Inferior parietal cortex (tissue), 1 donor: ENCODE data around the gene SRPK2.
"Not testable (repeated sequence)": the region's sequence is repeated elsewhere in the genome, so short reads cannot be mapped to it uniquely, and the experiment has no call there.

Source experiments
- DNase-seq: peaks from one replicate; pipeline ENCODE4 v3.0.0-alpha.2; 2016; ENCODE audit errors: extremely low spot score

Gene SRPK2

DNA sequence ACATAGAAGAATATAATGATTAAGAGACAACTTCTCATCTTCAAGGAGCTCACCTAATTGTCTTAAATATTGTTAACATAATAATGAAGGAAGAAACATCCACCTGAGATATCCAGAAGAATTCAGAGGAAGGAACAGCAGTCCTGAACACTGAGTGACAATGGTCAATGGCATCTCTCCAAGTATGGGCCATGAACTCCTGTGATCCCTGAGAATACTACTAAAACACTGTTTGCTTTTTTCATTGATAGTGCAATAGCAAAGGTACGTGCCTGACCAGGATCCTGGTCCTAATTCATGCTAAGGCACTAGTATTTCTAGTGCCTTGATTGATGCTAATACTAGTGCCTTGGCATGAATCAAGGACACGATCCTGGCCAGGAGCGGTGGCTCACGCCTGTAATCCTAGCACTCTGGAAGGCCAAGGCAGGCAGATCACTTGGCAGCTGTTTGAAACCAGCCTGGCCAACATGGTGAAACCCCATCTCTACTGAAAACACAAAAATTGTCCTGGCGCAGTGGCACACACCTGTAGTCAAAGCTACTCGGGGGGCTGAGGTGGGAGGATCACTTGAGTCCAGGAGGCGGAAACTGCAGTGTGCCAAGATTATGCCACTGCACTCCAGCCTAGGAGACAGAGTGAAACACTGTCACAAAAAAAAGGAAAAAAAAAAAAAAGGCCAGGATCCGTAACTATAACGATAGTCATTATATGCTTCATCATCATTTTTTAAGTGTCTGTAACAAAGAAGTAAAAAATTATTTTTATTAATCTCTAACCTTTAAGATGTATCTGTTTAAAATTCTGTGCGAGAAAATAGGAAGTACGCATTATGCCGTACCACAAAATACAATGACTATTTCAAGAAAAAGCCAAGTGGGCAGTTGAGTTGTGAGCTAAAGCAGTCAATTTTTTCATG lies 49.1 kb downstream of the SRPK2 start:
- DNase-seq: no peak

GRCh38 chr7:105337529-105337928 lies 51.2 kb downstream of the SRPK2 start:
- no peak for DNase-seq

DNA sequence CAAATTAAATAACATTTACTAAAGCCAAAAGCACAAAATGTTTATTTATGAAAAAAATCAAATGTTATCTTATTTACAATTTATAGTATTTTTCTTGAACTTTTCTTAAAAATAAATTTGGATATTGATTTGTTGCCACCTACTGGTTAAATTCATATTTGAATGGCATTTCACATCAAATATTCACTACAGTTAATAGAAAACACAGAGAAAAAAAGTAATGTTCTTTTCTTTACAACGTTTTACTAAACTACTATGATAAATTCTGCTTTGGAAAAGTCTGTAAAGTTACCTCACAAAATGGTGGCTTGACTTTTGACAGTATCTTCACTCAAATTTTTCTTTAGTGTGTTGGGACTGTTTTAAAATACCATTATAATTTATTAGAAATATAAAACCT lies 52.7 kb downstream of the SRPK2 start:
- peak; percentile 59 for DNase-seq

GRCh38 chr7:105332661-105333060 lies 56.1 kb downstream of the SRPK2 start:
- not testable (repeated sequence) for DNase-seq

- no peak for DNase-seq
These were observed 58.2 kb downstream of the SRPK2 start for GRCh38 chr7:105330526-105330925.

- DNase-seq: no peak
These were observed 61.5 kb downstream of the SRPK2 start for GRCh38 chr7:105327201-105327600.

GRCh38 chr7:105325216-105325904 lies 63.4 kb downstream of the SRPK2 start:
- DNase-seq: no peak

DNA sequence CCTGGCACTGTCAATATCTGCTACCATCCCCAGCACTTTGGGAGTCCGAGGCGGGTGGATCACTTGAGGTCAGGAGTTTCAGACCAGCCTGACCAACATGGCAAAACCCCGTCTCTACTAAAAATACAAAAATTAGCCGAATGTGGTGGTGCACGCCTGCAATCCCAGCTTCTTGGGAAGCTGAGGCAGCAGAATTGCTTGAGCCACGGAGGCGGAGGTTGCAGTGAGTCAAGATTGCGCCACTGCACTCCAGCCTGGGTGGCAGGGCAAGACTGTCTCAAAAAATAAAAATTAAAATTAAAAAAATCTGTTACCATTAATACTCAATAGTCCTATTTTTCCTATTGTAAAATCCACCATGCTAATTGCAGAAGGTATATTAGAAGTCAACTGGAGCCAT lies 64.1 kb downstream of the SRPK2 start:
- DNase-seq: not testable (repeated sequence)

GRCh38 chr7:105323366-105323765 lies 65.4 kb downstream of the SRPK2 start:
- no peak for DNase-seq

DNA sequence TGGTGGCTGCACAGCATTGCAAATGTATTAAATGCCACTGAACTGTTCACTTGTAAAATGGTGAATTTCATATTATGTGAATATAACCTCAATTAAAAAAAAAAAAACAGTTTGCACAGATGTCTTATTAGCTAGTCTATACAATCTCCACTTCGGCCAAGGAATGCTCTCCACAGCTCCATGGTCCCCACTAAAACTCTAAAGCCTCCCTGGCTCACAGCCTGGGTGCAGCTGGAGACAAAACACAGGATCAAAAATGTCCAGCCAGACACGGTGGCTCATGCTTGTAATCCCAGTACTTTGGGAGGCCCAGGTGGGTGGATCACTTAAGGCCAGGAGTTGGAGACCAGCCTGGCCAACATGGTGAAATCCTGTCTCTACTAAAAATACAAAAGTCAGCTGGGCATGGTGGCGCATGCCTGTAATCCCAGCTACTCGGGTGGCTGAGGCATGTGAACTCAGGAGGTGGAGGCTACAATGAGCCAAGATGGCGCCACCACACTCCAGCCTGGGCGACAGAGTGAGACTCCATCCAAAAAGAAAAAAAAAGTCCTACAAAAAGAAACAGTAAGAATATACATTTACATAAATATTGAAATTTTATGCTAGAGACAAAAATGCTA lies 66.0 kb downstream of the SRPK2 start:
- DNase-seq: no peak

- no peak for DNase-seq
These were observed 66.8 kb downstream of the SRPK2 start for GRCh38 chr7:105321754-105322455.

DNA sequence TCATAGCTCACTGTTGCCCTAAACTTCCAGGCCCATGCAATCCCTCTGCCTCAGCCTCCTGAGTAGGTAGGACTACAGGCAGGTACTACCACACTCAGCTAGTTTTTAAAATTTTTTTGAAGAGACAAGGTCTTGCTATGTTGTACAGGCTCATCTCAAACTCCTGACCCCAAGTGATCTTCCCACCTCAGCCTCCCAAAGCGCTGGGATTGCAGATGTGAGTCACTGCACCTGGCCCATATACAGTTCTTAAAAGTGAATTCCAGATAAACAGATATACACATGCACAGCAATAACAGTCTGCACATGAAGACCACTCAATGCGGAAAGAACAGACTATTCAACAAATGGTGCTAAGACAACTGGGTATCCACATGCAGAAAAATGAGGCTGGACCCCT lies 67.8 kb downstream of the SRPK2 start:
- no peak for DNase-seq

DNA sequence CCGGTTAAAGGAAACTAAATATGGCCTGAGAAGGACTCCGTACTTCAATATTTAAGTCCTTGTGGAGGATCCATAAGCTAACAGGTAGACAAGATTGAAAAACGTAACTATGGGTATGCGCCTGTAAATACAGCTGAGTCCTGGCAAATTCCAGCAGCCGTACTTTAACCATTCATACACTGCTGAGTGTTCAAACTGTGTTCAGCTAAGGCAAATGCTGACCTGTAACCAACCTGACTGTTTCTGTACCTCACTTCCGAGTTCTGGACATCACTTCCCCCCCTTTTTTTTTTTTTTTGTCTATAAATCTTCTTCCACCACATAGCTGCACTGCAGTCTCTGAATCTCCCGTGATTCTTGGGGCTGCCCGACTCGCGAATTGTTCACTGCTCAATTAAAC lies 69.1 kb downstream of the SRPK2 start:
- no peak for DNase-seq

DNA sequence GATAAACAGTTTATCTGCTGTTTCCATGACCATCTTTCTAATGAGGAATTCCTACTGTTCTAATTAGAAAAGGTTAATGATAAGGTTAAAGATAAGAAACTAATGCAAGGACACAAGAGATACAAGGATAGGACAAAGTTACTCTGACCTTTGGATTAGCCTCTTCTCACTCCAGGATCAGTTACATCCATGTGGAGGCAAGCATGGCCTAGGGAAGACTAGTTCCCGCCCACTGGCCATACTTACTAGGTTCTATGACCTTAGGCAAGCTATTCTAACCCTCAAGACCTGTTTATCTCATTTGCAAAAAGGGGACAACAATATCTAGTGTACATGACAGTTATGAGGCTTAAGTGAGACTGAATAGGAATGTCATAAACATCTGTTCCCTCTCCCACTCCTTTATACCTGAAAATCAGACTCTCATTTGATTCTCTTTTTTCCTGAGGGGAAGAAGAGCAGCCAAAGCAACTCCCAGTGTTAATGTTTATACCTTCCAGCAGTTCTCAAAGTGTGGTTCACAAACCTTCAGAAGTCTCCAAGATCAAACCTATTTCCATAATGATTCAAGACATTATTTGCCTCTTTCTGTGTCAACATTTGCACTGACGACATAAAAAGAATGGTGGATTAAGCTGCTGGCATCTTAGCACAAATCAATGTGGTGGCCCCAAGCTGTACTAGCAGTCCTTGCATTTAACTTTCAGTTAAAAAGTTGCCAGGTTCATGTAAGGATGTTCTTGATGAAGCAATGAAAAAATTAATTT lies 72.0 kb downstream of the SRPK2 start:
- no peak for DNase-seq

DNA sequence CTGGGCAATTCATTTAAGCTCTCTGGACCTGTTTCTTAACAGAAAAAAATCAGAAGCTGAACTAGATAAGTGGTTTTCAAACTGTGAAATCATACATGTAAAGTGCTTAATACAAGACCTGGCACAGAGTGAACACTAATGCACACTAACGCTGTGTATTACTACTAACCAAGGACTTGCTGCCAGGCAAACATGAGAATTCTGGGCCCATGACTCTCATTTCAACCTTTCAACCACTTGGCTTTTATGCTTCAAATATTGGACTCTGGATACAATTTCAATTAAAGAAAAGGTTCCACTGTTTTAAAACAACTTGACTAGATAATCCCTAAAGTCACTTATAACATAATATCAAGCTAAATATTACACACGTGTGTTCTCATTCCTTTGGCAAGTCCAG lies 73.4 kb downstream of the SRPK2 start:
- no peak for DNase-seq

DNA sequence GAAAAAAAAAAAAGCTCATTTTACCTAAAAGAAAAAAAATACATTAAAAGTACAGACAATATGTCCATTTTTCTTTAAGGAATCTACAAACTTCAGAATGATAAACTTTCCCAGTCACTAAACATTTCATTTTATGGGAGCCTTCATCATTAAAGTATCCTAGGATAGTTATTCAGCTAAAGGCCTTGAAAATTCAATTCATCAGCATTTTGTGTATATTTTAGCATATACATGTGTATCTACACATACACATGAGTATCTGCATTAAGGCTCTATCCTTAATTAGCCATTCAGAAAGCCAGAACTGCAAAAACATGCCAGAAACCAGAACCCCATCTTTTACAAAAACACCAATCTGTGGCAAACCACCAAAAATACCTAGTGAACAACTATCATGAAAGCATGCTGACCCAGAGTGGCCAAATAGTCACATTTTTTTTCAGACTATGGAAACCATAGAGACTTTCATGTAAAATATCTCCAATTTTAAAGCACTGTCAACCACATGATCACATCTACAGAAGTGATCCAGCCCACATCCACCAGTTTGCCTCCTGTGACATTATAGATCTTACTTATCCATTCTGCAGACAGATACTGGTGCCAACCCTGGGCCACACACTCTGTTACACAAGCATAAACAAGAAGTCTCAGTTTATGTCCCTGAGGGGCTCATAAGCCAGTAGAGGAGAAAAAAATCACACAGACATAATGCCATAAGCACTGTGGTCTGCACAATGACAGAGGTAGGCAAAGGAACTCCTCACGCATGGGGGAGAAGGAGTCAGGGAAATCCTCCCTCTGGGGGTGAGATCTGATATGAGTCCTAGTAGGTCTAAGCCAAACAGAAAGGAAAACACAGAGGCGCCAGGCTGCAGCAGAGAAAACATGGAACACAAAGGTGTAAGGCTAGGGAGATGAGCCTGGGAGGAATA lies 79.2 kb downstream of the SRPK2 start:
- DNase-seq: no peak

DNA sequence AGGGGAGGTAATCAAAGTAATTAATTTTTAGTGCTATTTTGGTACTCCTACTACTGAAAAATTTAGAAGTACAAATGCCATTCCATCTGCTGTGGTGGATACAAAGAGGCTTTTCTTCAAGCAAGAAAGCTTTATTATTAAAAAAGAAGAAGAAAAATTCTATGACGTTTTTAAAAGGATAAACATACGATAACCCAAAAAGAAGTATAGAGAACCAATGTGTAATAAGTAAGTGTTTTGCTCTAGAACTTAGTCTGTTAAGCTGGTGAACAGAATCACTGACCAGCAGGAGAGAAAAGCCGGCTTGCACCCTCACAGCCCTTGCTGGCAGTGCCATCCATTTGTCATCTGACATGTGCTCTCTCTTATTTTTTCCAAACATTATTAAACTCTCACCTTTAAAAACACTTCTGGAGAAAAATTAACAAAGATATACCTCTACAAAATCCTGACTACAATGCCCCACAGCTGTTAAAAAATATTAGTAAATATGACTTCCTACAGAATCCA lies 81.5 kb downstream of the SRPK2 start:
- DNase-seq: no peak

DNA sequence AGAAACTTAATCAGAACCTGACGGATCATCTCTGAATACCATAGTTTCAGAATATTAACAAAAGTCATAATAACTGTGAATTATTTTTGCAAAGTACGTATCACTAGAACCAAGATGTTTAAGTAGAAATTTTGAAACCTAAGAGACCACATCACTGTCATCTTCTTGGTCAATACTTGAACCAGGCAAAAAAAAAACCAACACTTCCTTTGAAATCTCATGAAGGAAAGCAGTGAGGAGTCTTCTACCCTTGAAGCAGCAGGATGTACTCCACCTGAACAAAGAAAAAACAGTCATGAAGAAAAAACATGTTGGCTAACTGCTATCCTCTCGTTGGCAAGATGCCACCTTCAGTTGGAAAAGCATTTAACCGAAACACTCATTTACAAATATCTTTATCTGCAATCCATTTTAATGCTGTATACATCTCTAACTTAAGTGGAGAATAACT lies 82.4 kb downstream of the SRPK2 start:
- DNase-seq: no peak

DNA sequence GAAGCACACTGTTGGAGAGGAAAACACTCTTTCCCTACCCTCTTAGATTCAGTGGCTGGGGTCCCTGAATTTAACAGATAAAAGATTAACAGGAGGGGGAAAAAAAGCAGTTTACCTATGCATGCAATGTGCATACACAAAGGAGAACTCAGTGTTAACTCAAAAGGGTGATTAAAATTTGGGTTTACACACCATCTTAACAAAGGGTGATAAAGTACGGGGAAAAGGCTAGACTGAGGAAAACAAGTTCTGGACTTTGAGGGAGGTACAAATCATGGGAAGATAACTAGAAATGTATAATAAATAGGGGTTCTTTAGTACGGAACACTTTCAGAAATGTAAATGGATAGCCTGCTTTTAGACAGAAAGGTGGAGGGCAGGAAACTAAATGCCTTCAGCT lies 83.1 kb downstream of the SRPK2 start:
- no peak for DNase-seq
